ENCODE results near the gene CPT1C. TPM values are rescaled to one million over a fixed set of nuclear protein-coding genes. Genes with fewer than 3 reads are reported as not detected.

CPT1C gene
- polyA plus RNA-seq, 1 donor (not counting 4 experiments of a cell fraction or from before 2014, with no cell fraction given): 0.41 TPM

DNA sequence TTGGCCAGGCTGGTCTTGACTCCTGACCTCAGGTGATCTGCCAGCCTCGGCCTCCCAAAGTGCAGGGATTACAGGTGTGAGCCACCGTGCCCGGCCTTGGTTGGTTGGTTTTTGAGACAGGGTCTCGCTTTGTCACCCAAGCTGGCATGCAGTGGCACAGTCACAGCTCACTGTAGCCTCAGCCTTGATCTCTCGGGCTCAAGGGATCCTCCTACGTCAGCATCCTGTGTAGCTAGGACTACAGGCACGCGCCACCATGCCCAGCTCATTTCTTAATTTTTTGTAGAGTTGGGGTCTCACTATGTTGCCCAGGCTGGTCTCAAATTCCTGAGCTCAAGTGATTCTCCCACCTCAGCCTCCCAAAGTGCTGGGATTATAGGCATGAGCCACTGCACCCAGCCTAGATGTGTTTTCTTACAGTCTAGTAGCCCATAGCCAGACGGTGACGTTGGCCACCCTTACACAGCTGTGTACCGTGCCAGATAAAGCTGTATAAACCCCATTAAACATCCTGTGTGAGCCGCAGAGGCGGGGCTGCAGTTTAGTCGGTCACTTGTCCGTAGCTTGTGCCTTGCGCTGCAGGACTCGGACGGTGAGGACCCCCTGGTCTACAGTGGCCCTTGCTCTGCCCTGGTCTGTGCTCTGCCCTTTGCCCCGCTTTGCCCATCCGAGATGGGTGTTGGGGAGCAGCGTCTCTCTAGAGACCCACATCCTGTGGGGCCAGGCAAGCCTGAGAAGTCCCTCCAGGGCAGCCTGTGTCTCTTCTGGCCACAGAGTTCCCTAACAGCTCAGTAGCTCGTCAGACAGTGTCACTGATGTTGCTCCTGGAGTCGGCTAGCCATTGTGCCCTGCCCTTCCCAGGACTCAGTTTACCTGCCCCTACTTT, 35.1 kb upstream of the CPT1C start:
- no peak overlapping the region for H3K4me3 ChIP-seq (ENCODE audit: control insufficient read depth in 2 of 3, extremely low read depth in 1 of 3, insufficient read depth in 2 of 3, low read depth in 1 of 3, low read length in 3 of 3)
- H3K4me1 ChIP-seq (ENCODE audit: control insufficient read depth, extremely low read depth, insufficient read depth, low read length): no peaks in the 10 kb centered on the region
- H3K79me2 ChIP-seq (ENCODE audit: control insufficient read depth, insufficient read depth, low read length): peaks cover 17% of the 10 kb centered on the region
- H2AFZ ChIP-seq (ENCODE audit: control insufficient read depth, low read length): no peak overlapping the region
- H3K4me2 ChIP-seq (ENCODE audit: control insufficient read depth, extremely low read depth, insufficient read depth, low read depth, low read length): no peak overlapping the region
- H3K27me3 ChIP-seq (ENCODE audit: control insufficient read depth, extremely low read depth, insufficient read depth, low read length): no peaks in the 10 kb centered on the region
- no peaks in the 10 kb centered on the region for H3K9me1 ChIP-seq (ENCODE audit: control insufficient read depth, extremely low read depth, insufficient read depth, low read length)
- no peak for TF ChIP-seq EZH2 (IDR thresholded peaks at IDR 0.05; ENCODE audit: low read length)
- TF ChIP-seq, protein P1, sequence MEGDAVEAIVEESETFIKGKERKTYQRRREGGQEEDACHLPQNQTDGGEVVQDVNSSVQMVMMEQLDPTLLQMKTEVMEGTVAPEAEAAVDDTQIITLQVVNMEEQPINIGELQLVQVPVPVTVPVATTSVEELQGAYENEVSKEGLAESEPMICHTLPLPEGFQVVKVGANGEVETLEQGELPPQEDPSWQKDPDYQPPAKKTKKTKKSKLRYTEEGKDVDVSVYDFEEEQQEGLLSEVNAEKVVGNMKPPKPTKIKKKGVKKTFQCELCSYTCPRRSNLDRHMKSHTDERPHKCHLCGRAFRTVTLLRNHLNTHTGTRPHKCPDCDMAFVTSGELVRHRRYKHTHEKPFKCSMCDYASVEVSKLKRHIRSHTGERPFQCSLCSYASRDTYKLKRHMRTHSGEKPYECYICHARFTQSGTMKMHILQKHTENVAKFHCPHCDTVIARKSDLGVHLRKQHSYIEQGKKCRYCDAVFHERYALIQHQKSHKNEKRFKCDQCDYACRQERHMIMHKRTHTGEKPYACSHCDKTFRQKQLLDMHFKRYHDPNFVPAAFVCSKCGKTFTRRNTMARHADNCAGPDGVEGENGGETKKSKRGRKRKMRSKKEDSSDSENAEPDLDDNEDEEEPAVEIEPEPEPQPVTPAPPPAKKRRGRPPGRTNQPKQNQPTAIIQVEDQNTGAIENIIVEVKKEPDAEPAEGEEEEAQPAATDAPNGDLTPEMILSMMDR (optimal IDR thresholded peaks at IDR 0.05 in 1 of 3, IDR thresholded peaks at IDR 0.05 in 1 of 3, conservative IDR thresholded peaks at IDR 0.05 in 1 of 3; ENCODE audit: extremely low read depth in 1 of 3, insufficient read depth in 2 of 3, low read length in 3 of 3): no peak
- H3K9ac ChIP-seq (ENCODE audit: control insufficient read depth, extremely low read depth, insufficient read depth, low read length): no peak overlapping the region
- peaks cover 48 to 51% of the 10 kb centered on the region in 2 experiments for H3K36me3 ChIP-seq (ENCODE audit: control insufficient read depth in 2 of 2, extremely low read depth in 1 of 2, insufficient read depth in 2 of 2, low read length in 2 of 2)
- no peak for FAIRE-seq
- H3K9me3 ChIP-seq (ENCODE audit: control insufficient read depth, low read depth, low read length): no peaks in the 10 kb centered on the region
- H4K20me1 ChIP-seq (ENCODE audit: control insufficient read depth, extremely low read depth, insufficient read depth, low read length): peaks cover 5% of the 10 kb centered on the region
- H3K27ac ChIP-seq (ENCODE audit: control insufficient read depth, insufficient read depth, low read length): no peak overlapping the region
- dilution Hi-C loops (cut with MboI; ENCODE audit: extremely low pct_ligation_motif_present, low sequenced_read_pairs): no loop called here
- DNase-seq (ENCODE audit: low read depth, low spot score): no peak

DNA sequence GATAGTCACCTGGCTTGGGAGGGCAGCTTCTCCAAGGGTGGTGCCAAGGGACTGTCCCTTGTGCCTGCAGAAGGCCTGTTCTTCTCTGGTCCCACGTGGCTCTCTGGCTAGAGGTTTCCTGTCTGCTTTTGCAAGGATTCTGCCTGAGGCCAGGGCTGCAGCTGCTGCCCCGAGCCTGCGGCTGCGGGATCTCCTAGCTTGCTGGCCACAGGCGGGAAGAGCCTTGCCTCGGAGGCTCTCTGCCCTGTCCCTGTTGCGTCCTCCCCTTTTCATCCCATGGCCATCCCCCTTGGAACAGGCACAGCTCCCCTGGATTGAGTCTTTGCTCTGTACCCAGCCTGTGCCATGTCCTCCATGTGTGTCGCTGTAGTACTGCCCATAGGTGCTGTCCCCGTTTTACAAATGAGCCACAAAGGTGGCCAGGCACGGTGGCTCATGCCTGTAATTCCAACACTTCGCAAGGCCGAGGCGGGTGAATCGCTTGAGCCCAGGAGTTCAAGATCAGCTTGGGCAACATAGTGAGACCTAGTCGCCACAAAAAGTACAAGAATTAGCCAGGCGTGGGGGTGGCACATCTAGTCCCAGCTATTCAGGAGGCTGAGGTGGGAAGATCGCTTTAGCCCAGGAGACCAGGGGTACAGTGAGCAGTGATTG, 34.3 kb upstream of the CPT1C start:
- dilution Hi-C loops (cut with MboI; ENCODE audit: extremely low pct_ligation_motif_present, low sequenced_read_pairs): no loop called here
- H3K4me1 ChIP-seq (ENCODE audit: control insufficient read depth, extremely low read depth, insufficient read depth, low read length): no peaks in the 10 kb centered on the region
- H3K9me3 ChIP-seq (ENCODE audit: control insufficient read depth, low read depth, low read length): no peaks in the 10 kb centered on the region
- no peaks in the 10 kb centered on the region for H3K27me3 ChIP-seq (ENCODE audit: control insufficient read depth, extremely low read depth, insufficient read depth, low read length)
- no peak overlapping the region for H3K4me2 ChIP-seq (ENCODE audit: control insufficient read depth, extremely low read depth, insufficient read depth, low read depth, low read length)
- H2AFZ ChIP-seq (ENCODE audit: control insufficient read depth, low read length): no peak overlapping the region
- no peak overlapping the region for H3K4me3 ChIP-seq (ENCODE audit: control insufficient read depth in 2 of 3, extremely low read depth in 1 of 3, insufficient read depth in 2 of 3, low read depth in 1 of 3, low read length in 3 of 3)
- H3K27ac ChIP-seq (ENCODE audit: control insufficient read depth, insufficient read depth, low read length): no peak overlapping the region
- H3K9ac ChIP-seq (ENCODE audit: control insufficient read depth, extremely low read depth, insufficient read depth, low read length): no peak overlapping the region
- H3K79me2 ChIP-seq (ENCODE audit: control insufficient read depth, insufficient read depth, low read length): peaks cover 14% of the 10 kb centered on the region
- H4K20me1 ChIP-seq (ENCODE audit: control insufficient read depth, extremely low read depth, insufficient read depth, low read length): peaks cover 5% of the 10 kb centered on the region
- H3K9me1 ChIP-seq (ENCODE audit: control insufficient read depth, extremely low read depth, insufficient read depth, low read length): no peaks in the 10 kb centered on the region
- peaks cover 48 to 54% of the 10 kb centered on the region in 2 experiments for H3K36me3 ChIP-seq (ENCODE audit: control insufficient read depth in 2 of 2, extremely low read depth in 1 of 2, insufficient read depth in 2 of 2, low read length in 2 of 2)
- no peak for FAIRE-seq
- DNase-seq (ENCODE audit: low read depth, low spot score): no peak
- TF ChIP-seq, protein P1 (optimal IDR thresholded peaks at IDR 0.05 in 1 of 3, IDR thresholded peaks at IDR 0.05 in 1 of 3, conservative IDR thresholded peaks at IDR 0.05 in 1 of 3; ENCODE audit: extremely low read depth in 1 of 3, insufficient read depth in 2 of 3, low read length in 3 of 3): no peak
- no peak for TF ChIP-seq EZH2 (IDR thresholded peaks at IDR 0.05; ENCODE audit: low read length)

Measured in keratinocyte (primary cell).